Fibroblast of gingiva (primary cell): ENCODE data around the gene TEX26.

Experiments used
- DNase-seq: peaks from one replicate; pipeline ENCODE4 v3.0.0-alpha.2; 2011; ENCODE audit warnings: low read depth

The TEX26 gene

DNA sequence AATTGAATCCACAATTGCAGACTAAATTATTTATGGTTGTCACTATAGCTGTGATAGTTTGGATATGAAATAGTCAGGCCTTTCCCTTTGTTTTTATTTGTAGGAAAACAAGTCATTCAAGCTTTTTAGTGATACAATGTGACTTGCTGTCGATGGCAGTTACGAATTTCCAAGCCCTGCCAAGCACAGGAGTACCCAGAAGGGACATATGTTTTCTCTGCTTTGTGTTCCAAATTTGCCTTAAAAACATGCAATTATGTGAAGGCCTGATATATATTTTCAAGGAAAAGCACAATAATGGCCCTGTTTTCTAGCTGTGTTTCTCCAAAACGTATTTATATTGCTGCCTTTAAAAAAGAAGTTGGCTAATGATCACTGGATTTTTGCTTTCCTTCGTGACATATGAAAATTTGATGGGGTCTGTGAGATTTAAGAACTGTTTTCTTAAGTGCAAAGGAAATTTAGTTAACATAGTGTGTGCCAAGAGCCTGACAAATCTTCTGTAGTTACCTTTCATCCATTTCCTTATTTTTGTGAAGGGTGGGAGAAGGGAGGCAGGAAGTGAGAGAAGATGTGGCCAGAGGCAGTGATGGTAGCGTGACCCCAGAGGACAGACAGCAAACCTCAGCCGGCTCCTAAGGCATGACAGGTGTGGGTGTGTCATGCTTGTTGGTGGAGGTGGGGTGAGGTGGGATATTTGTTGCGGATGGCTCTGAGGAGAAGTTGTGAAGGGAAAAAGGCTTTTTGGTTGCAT lies 79.6 kb downstream of the TEX26 start:
- DNase-seq: no peak

DNA sequence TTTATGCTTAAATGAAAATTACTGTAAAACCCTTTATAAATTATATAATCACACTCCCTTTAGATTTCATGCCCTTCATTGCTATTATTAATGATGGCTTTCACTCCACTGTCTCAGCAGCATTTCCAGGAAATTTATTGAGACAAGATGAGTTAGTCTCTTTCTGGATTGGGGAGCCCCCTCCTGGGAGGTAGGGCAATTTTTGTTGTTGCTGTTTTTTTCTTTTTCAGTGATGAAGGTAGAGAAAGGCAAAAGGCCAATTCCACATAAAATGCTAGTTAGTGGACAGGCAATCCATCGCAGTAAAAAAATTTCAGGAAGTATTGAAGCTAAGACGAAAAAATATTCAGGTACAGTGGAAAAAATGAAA lies 80.2 kb downstream of the TEX26 start:
- DNase-seq: peak; percentile 21

DNA sequence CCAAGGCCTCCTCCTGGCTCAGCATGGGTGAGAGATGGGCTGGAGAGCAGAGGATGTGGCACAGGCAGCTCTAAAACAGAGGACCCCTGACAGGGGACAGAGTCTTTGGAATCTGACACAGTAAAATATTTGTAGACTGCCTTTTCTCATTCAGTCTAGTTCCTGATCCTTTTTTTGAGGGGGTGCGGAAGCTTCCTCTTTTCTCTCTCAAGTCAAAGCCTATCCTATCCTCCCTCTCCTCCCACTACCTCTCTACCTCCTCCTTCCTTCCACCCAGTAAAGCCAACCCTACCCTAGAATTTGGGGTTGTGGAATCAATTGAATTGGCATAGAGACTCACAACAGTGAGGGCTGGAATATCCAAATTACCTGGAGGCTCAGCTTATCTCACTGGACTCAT lies 82.0 kb downstream of the TEX26 start:
- no peak for DNase-seq

DNA sequence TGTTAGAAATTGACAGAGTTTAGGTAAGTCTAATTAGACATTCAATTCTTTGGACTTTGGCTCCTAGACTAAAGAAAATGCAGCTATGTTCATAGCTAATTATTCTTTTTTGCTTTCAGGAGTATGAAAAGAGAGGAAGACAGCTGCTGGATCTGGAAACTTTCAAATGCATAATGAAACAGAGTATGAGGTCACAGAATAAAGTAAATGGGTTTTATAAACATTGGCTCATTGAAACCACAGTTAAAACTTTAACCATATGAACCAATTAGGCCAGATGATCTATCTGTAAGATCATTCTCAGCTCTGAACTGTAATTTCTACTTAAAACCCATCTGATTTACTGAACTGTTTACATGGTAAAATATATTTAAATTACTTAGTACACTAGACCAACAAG lies 82.7 kb downstream of the TEX26 start:
- no peak for DNase-seq

DNA sequence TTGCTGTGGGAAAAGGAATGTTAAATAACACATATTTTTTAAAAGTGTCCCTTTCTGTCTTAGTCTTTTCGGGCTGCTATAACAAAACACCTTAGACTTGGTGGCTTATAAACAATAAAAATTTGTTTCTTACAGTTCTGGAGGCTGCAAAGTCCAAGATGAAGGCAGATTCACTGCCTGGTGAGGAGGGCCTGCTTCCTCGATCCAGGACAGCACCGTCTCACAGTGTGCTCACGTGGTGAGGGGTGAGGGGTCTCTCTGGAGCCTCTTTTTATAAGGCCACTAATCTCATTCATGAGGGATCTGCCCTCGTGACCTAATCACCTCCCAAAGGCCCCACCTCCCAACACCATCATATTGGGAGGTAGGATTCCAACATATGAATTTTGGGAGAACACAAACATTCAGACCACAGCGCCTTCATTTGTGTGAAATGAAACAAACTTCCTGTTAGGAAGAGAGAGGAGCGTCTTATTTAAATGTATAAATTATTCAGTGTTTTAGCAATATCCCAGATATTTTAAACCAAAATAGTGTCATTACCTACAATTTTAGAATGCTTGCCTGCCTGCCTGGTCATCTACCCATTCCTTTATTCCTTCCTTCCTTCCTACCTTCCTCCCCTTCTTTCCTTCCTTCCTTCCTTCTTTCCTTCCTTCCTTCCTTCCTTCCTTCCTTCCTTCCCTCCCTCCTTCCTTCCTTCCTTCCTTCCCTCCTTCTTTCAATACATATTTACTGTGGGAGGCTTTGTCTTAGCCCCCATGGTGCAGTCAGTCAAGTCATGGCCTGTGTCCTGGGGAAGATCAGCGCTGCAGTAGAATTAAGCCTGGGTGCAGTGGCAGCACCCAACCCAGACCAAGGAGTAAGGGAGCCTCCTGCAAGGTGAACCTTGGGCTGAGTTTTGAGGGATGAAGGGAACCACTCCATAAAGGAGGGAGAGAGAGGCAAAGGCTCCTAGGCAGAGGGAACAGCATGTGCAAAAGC lies 84.2 kb downstream of the TEX26 start:
- no peak for DNase-seq

DNA sequence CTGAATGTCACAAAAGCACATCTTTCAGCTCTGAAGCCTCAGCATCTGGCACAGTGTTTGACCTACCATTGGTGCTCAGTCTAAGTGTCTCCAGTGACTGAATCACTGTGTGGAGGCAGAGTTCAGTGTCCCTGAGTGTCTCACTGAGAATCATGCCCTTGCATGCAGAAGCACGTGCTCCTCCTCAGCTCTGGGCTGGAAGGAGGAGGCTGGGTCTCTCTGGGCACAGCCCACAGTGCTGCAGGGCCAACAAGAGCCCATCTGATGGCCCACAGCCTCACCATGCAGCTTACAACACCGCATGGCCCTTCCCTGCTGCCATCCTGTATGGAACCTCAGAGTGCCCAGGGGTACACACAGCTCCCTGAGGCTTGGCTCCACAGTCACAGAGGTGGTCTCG lies 86.1 kb downstream of the TEX26 start:
- no peak for DNase-seq

DNA sequence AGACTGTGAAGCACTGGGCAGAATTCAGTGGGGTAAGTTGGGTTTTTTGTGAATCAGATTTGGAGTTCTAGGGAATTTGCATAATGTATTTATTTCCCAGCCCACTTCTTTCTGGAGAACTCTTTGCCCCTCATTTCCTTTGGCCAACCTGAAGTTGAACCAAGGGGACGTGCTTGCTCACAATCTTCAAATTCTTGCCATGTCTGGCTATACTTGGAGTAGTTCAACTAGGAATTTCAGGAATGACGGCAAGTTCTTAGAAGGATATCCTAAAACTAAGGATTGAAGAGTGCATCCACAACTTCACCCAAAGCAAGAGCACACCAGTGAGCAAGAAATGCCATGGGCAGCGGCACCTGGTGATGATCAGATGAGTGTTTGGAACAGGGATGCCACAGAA lies 88.5 kb downstream of the TEX26 start:
- DNase-seq: no peak

DNA sequence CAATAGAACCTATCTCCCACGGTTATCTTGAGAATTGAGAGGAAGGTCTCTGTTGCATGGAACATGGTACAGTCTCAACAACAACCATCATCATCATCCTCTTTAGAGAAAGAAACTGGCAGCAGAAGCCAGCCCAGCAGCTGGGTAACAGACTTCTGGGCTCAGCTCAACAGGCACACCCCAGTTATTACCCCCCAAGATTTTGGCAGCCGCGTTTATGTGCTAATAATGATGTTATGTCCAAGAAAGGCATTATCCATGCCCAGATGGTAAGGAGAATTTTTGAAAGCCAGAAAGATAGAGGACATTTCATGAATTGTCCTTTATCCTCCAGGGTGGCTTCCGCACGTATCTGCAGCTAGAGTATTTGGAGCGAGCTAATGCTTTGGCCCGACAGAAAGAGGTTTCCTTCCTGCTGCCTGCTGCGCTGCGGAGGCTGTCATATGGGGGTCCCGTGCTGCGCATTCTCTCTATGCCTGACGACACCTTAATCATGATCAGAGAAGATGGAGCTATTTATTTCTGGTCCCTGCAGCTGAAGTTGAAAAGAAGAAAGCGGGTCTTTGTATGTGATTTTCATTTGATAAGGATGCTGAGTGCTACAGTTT lies 89.9 kb downstream of the TEX26 start:
- no peak for DNase-seq

DNA sequence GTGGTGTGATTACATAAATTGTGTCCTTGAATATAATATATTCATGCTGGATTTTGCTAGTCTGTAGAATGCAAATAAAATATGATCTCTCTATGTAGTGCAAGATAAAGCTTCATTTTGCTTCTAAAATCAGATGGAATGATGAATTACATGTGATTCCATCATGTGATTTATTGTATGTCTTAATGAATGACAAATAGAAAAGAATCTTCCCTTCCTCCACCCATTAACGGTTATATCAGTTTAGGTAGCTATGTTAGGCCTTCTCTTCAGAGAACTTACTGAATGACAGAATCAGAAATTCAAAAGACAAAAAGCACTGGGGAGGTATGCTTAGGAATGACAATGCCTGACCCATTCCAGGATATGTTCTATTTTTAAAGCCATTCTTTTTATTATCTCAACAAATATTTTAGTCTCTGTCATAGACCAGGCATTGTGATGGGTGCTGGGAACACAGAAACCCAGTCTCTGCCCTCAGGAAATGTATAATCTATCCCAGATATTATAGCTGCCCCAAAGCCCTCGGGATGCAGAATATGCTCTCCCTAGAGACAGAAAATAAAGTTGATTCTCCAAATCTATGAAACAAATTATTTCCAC lies 90.6 kb downstream of the TEX26 start:
- no peak for DNase-seq
